ENCODE results near the gene CLHC1.

Gene CLHC1

GRCh38 chr2:55169915-55170314 is 62.2 kb downstream of the CLHC1 start:
- no peak for DNase-seq

- DNase-seq, result no peak
These were observed 62.7 kb downstream of the CLHC1 start for GRCh38 chr2:55169359-55169758.

- DNase-seq, result peak in 44 of 58 donors; percentile 7 to 86 (median 60)
These were observed 63.6 kb downstream of the CLHC1 start for GRCh38 chr2:55168221-55169154.

- DNase-seq, result peak in 1 of 58 donors; percentile 37
These were observed 66.5 kb downstream of the CLHC1 start for GRCh38 chr2:55165626-55166025.

- no peak for DNase-seq
These were observed 67.3 kb downstream of the CLHC1 start for GRCh38 chr2:55164534-55165480.

- DNase-seq, result no peak
These were observed 68.1 kb downstream of the CLHC1 start for GRCh38 chr2:55163941-55164390.

GRCh38 chr2:55163274-55163721 is 68.8 kb downstream of the CLHC1 start:
- DNase-seq, result peak in 2 of 58 donors; percentile 29 to 41

- no peak for DNase-seq
These were observed 69.6 kb downstream of the CLHC1 start for GRCh38 chr2:55162284-55163006.

GRCh38 chr2:55161295-55162210 is 70.5 kb downstream of the CLHC1 start:
- peak in 2 of 58 donors; percentile 39 to 46 for DNase-seq

- no peak for DNase-seq
These were observed 71.7 kb downstream of the CLHC1 start for GRCh38 chr2:55160422-55160821.

GRCh38 chr2:55159752-55160151 is 72.3 kb downstream of the CLHC1 start:
- no peak for DNase-seq

- DNase-seq, result peak in 2 of 58 donors; percentile 18 to 39
These were observed 72.9 kb downstream of the CLHC1 start for GRCh38 chr2:55159037-55159651.

- no peak for DNase-seq
These were observed 73.8 kb downstream of the CLHC1 start for GRCh38 chr2:55158111-55158814.

GRCh38 chr2:55157474-55157884 is 74.6 kb downstream of the CLHC1 start:
- no peak for DNase-seq

GRCh38 chr2:55156984-55157383 is 75.1 kb downstream of the CLHC1 start:
- DNase-seq, result no peak

GRCh38 chr2:55156326-55156725 is 75.8 kb downstream of the CLHC1 start:
- DNase-seq, result peak in 4 of 58 donors; percentile 29 to 55 (median 50)

GRCh38 chr2:55155764-55156281 is 76.3 kb downstream of the CLHC1 start:
- no peak for DNase-seq

- no peak for DNase-seq
These were observed 76.9 kb downstream of the CLHC1 start for GRCh38 chr2:55155206-55155605.
